CD4-positive, CD25-positive, alpha-beta regulatory T cell (primary cell): ENCODE measurements around the gene MTA1. TPM values are rescaled to one million over a fixed set of nuclear protein-coding genes. Genes with fewer than 3 reads are reported as not detected.

Experiments used
- ATAC-seq, 2 donors: fragments of 150-1000 bp; cut with Tn5 transposase; one replicate each; pipeline ENCODE4 v1.10.0; 2021; ENCODE audit warnings: low read depth in 2 of 2, moderate number of reproducible peaks in 2 of 2, moderate library complexity in 1 of 2
- DNase-seq, 3 donors: peaks; one replicate each; pipeline versions ENCODE4 v3.0.0 to v3.0.0-alpha.2; 2012 to 2022; ENCODE audit warnings: mixed read lengths in 1 of 3
- H3K27ac ChIP-seq: one replicate; pipeline ENCODE4 v1.7.0; 2013; ENCODE audit warnings: mild to moderate bottlenecking, low read length; ENCODE audit not compliant: insufficient read depth, poor library complexity, severe bottlenecking
- H3K27me3 ChIP-seq: one replicate; pipeline ENCODE4 v1.7.0; 2013; ENCODE audit warnings: low read length; ENCODE audit not compliant: control insufficient read depth, insufficient read depth
- H3K36me3 ChIP-seq: one replicate; pipeline ENCODE4 v1.7.0; 2013; ENCODE audit warnings: mild to moderate bottlenecking, low read length, moderate library complexity; ENCODE audit not compliant: control insufficient read depth, insufficient read depth
- H3K4me1 ChIP-seq: 2 replicates; pipeline ENCODE4 v1.7.0; 2013; ENCODE audit warnings: mild to moderate bottlenecking, low read length; ENCODE audit not compliant: insufficient read depth, control insufficient read depth, poor library complexity, severe bottlenecking
- H3K4me3 ChIP-seq: one replicate; pipeline ENCODE4 v1.7.0; 2013; ENCODE audit warnings: low read depth, mild to moderate bottlenecking, low read length, moderate library complexity
- H3K9me3 ChIP-seq, 2 experiments: 1 replicate in 1 of 2; 2 replicates in 1 of 2; pipeline ENCODE4 v1.7.0; 2013; ENCODE audit warnings: low read length in 2 of 2, mild to moderate bottlenecking in 1 of 2, moderate library complexity in 1 of 2; ENCODE audit not compliant: control insufficient read depth in 2 of 2
- H3K27ac Mint-ChIP-seq, 3 donors: one replicate each; pipeline ENCODE4 v1.8.0; 2020 to 2022; ENCODE audit warnings: mild to moderate bottlenecking in 3 of 3, mixed read lengths in 3 of 3, moderate library complexity in 2 of 3
- H3K27me3 Mint-ChIP-seq: one replicate; pipeline ENCODE4 v1.8.0; 2022; ENCODE audit warnings: mild to moderate bottlenecking, mixed read lengths
- H3K36me3 Mint-ChIP-seq: one replicate; pipeline ENCODE4 v1.8.0; 2020; ENCODE audit warnings: mixed read lengths
- H3K4me1 Mint-ChIP-seq, 4 donors: one replicate each; pipeline ENCODE4 v1.8.0; 2020 to 2022; ENCODE audit warnings: mixed read lengths in 4 of 4, mild to moderate bottlenecking in 1 of 4
- H3K4me3 Mint-ChIP-seq, 4 donors: one replicate each; pipeline ENCODE4 v1.8.0; 2020 to 2022; ENCODE audit warnings: mild to moderate bottlenecking in 4 of 4, mixed read lengths in 4 of 4, moderate library complexity in 3 of 4
- H3K9me3 Mint-ChIP-seq, 7 donors: one replicate each; pipeline ENCODE4 v1.8.0; 2020 to 2022; ENCODE audit warnings: mixed read lengths in 7 of 7, mild to moderate bottlenecking in 3 of 7, moderate library complexity in 2 of 7
- polyA plus RNA-seq, 4 donors: library from polyadenylated mRNA; unstranded; fragments of 300-500 nt; fragmentation: Illumina TruSeq; gene quantifications; one replicate each; pipeline ENCODE4 v1.2.3, GENCODE V29; 2021
- total RNA-seq: library from RNA; stranded (reverse); gene quantifications from one replicate; pipeline ENCODE4 v1.2.3, GENCODE V29; 2022

The MTA1 gene
- total and polyA plus RNA-seq, 5 donors from 2014 or later: 2.5 to 123 (median 3.1) TPM

- Mint-ChIP-seq H3K4me3 (no peak overlapping the region), H3K4me1 (peaks cover 0 to 2% (median under 1%) of the 10 kb centered on the region in 4 donors), H3K36me3 (peaks cover 5% of the 10 kb centered on the region), H3K27me3 (no peaks in the 10 kb centered on the region), H3K9me3 (no peaks in the 10 kb centered on the region), H3K27ac (no peak overlapping the region)
- DNase-seq (no peak), ATAC-seq (no peak)
- no peak overlapping the region for H3K27ac ChIP-seq
- no peak overlapping the region for H3K4me3 ChIP-seq
- H3K9me3 ChIP-seq: no peaks in the 10 kb centered on the region
- H3K4me1 ChIP-seq: peaks cover 7% of the 10 kb centered on the region
- no peaks in the 10 kb centered on the region for H3K27me3 ChIP-seq
- peaks cover 14% of the 10 kb centered on the region for H3K36me3 ChIP-seq
These were observed 28.3 kb downstream of the MTA1 start for GRCh38 chr14:105447651-105448640.

- Mint-ChIP-seq H3K4me1 (peaks cover 0 to 2% (median under 1%) of the 10 kb centered on the region in 4 donors), H3K36me3 (peaks cover 5% of the 10 kb centered on the region), H3K27me3 (no peaks in the 10 kb centered on the region), H3K4me3 (no peak overlapping the region), H3K9me3 (no peaks in the 10 kb centered on the region), H3K27ac (no peak overlapping the region)
- H3K9me3 ChIP-seq: no peaks in the 10 kb centered on the region
- peaks cover 14% of the 10 kb centered on the region for H3K36me3 ChIP-seq
- H3K4me3 ChIP-seq: no peak overlapping the region
- no peak overlapping the region for H3K27ac ChIP-seq
- peak; percentile 44 to 60 (median 55) for DNase-seq
- peak; percentile 75 to 76 for ATAC-seq
- no peaks in the 10 kb centered on the region for H3K27me3 ChIP-seq
- peaks cover 7% of the 10 kb centered on the region for H3K4me1 ChIP-seq
These were observed 29.1 kb downstream of the MTA1 start for GRCh38 chr14:105448706-105449111.

- peaks cover 14% of the 10 kb centered on the region for H3K36me3 ChIP-seq
- H3K9me3 Mint-ChIP-seq: no peaks in the 10 kb centered on the region
- H3K4me1 Mint-ChIP-seq: peaks cover 0 to 2% (median under 1%) of the 10 kb centered on the region in 4 donors
- H3K27me3 Mint-ChIP-seq: no peaks in the 10 kb centered on the region
- H3K9me3 ChIP-seq: no peaks in the 10 kb centered on the region
- no peaks in the 10 kb centered on the region for H3K27me3 ChIP-seq
- H3K27ac ChIP-seq: no peak overlapping the region
- no peak overlapping the region for H3K4me3 Mint-ChIP-seq
- H3K4me3 ChIP-seq: no peak overlapping the region
- H3K27ac Mint-ChIP-seq: no peak overlapping the region
- DNase-seq (no peak), ATAC-seq (no peak)
- peaks cover 5% of the 10 kb centered on the region for H3K36me3 Mint-ChIP-seq
- peaks cover 7% of the 10 kb centered on the region for H3K4me1 ChIP-seq
These were observed 29.9 kb downstream of the MTA1 start for GRCh38 chr14:105449276-105450122.

- H3K27ac ChIP-seq: no peak overlapping the region
- DNase-seq (no peak), ATAC-seq (no peak)
- H3K36me3 ChIP-seq: peaks cover 14% of the 10 kb centered on the region
- peaks cover 7% of the 10 kb centered on the region for H3K4me1 ChIP-seq
- H3K27me3 ChIP-seq: no peaks in the 10 kb centered on the region
- no peaks in the 10 kb centered on the region for H3K9me3 ChIP-seq
- Mint-ChIP-seq H3K27ac (no peak overlapping the region), H3K27me3 (no peaks in the 10 kb centered on the region), H3K4me1 (peaks cover 0 to 2% (median under 1%) of the 10 kb centered on the region in 4 donors), H3K4me3 (no peak overlapping the region), H3K36me3 (peaks cover 5% of the 10 kb centered on the region), H3K9me3 (no peaks in the 10 kb centered on the region)
- no peak overlapping the region for H3K4me3 ChIP-seq
These were observed 30.5 kb downstream of the MTA1 start for GRCh38 chr14:105450123-105450505.

GRCh38 chr14:105450864-105451720 is 31.5 kb downstream of the MTA1 start:
- H3K4me1 Mint-ChIP-seq: peaks cover 0 to 2% (median under 1%) of the 10 kb centered on the region in 4 donors
- H3K4me3 Mint-ChIP-seq: no peak overlapping the region
- no peak for DNase-seq
- Histone ChIP-seq H3K27me3 (no peaks in the 10 kb centered on the region), H3K4me3 (no peak overlapping the region), H3K9me3 (no peaks in the 10 kb centered on the region), H3K27ac (no peak overlapping the region), H3K4me1 (peaks cover 7% of the 10 kb centered on the region), H3K36me3 (peaks cover 19% of the 10 kb centered on the region)
- H3K9me3 Mint-ChIP-seq: no peaks in the 10 kb centered on the region
- no peak overlapping the region for H3K27ac Mint-ChIP-seq
- H3K36me3 Mint-ChIP-seq: peaks cover 8% of the 10 kb centered on the region
- H3K27me3 Mint-ChIP-seq: no peaks in the 10 kb centered on the region
- no peak for ATAC-seq

GRCh38 chr14:105452963-105453362 is 33.3 kb downstream of the MTA1 start:
- H3K4me3 Mint-ChIP-seq: no peak overlapping the region
- H3K27me3 ChIP-seq: no peaks in the 10 kb centered on the region
- H3K4me3 ChIP-seq: no peak overlapping the region
- no peak for DNase-seq
- peaks cover 7% of the 10 kb centered on the region for H3K4me1 ChIP-seq
- peaks cover 0 to 2% (median under 1%) of the 10 kb centered on the region in 4 donors for H3K4me1 Mint-ChIP-seq
- peaks cover 19% of the 10 kb centered on the region for H3K36me3 ChIP-seq
- H3K27me3 Mint-ChIP-seq: no peaks in the 10 kb centered on the region
- no peaks in the 10 kb centered on the region for H3K9me3 Mint-ChIP-seq
- H3K9me3 ChIP-seq: no peaks in the 10 kb centered on the region
- no peak for ATAC-seq
- no peak overlapping the region for H3K27ac Mint-ChIP-seq
- H3K27ac ChIP-seq: no peak overlapping the region
- peaks cover 8% of the 10 kb centered on the region for H3K36me3 Mint-ChIP-seq

GRCh38 chr14:105453847-105454246 is 34.2 kb downstream of the MTA1 start:
- peaks cover 19% of the 10 kb centered on the region for H3K36me3 ChIP-seq

More at GRCh38 chr14:105453847-105454246, 34.2 kb downstream of the MTA1 start:
- Histone ChIP-seq H3K27me3 (no peaks in the 10 kb centered on the region), H3K4me3 (no peak overlapping the region), H3K9me3 (no peaks in the 10 kb centered on the region), H3K4me1 (peaks cover under 1% of the 10 kb centered on the region), H3K27ac (no peak overlapping the region)
- ATAC-seq (no peak), DNase-seq (no peak)
- no peaks in the 10 kb centered on the region for H3K27me3 Mint-ChIP-seq
- no peak overlapping the region for H3K4me3 Mint-ChIP-seq
- H3K27ac Mint-ChIP-seq: no peak overlapping the region
- H3K36me3 Mint-ChIP-seq: peaks cover 8% of the 10 kb centered on the region
- no peaks in the 10 kb centered on the region for H3K9me3 Mint-ChIP-seq
- H3K4me1 Mint-ChIP-seq: peaks cover 0 to 2% (median under 1%) of the 10 kb centered on the region in 4 donors
